ENCODE measurements around the gene KLHL17. TPM values are rescaled to one million over a fixed set of nuclear protein-coding genes. Genes with fewer than 3 reads are reported as not detected.

The KLHL17 gene
- polyA plus RNA-seq, 1 donor (not counting 4 experiments of a cell fraction or from before 2014, with no cell fraction given), result 6.5 TPM

DNA sequence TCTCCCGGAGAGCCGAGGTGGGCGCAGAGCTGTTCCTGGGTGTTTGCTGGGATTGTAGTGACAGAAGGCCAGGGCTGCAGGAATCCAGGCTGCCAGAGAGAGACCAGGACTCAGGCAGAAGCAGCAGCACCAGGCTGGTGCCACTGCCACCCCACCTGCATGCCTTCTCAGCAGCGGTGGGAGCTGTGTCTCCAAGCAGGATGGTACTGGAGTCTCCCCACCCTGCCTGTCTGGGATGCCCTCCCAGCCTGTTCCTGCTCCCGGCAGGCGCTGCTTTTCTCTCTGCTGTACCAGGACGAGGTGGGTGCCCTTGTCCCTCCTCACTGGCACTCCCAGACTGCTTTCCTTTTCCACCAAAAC lies 44.0 kb downstream of the KLHL17 start:
- dilution Hi-C loops (cut with MboI; ENCODE audit: extremely low pct_ligation_motif_present, low sequenced_read_pairs), result no loop called here
- no peaks in the 10 kb centered on the region for H4K20me1 ChIP-seq (ENCODE audit: control insufficient read depth, extremely low read depth, insufficient read depth, low read length)
- no peak overlapping the region for H3K4me3 ChIP-seq (ENCODE audit: control insufficient read depth in 2 of 3, extremely low read depth in 1 of 3, insufficient read depth in 2 of 3, low read depth in 1 of 3, low read length in 3 of 3)
- H3K27ac ChIP-seq (ENCODE audit: control insufficient read depth, insufficient read depth, low read length), result no peak overlapping the region
- no peaks in the 10 kb centered on the region for H3K36me3 ChIP-seq (ENCODE audit: control insufficient read depth in 2 of 2, extremely low read depth in 1 of 2, insufficient read depth in 2 of 2, low read length in 2 of 2)
- H3K4me1 ChIP-seq (ENCODE audit: control insufficient read depth, extremely low read depth, insufficient read depth, low read length), result peaks cover 27% of the 10 kb centered on the region
- H3K9ac ChIP-seq (ENCODE audit: control insufficient read depth, extremely low read depth, insufficient read depth, low read length), result no peak overlapping the region
- H3K79me2 ChIP-seq (ENCODE audit: control insufficient read depth, insufficient read depth, low read length), result no peaks in the 10 kb centered on the region
- DNase-seq (ENCODE audit: low read depth, low spot score), result no peak
- no peak for FAIRE-seq
- TF ChIP-seq, protein P1, sequence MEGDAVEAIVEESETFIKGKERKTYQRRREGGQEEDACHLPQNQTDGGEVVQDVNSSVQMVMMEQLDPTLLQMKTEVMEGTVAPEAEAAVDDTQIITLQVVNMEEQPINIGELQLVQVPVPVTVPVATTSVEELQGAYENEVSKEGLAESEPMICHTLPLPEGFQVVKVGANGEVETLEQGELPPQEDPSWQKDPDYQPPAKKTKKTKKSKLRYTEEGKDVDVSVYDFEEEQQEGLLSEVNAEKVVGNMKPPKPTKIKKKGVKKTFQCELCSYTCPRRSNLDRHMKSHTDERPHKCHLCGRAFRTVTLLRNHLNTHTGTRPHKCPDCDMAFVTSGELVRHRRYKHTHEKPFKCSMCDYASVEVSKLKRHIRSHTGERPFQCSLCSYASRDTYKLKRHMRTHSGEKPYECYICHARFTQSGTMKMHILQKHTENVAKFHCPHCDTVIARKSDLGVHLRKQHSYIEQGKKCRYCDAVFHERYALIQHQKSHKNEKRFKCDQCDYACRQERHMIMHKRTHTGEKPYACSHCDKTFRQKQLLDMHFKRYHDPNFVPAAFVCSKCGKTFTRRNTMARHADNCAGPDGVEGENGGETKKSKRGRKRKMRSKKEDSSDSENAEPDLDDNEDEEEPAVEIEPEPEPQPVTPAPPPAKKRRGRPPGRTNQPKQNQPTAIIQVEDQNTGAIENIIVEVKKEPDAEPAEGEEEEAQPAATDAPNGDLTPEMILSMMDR (optimal IDR thresholded peaks at IDR 0.05 in 1 of 3, IDR thresholded peaks at IDR 0.05 in 1 of 3, conservative IDR thresholded peaks at IDR 0.05 in 1 of 3; ENCODE audit: extremely low read depth in 1 of 3, insufficient read depth in 2 of 3, low read length in 3 of 3), result no peak
- no peak for TF ChIP-seq EZH2 (IDR thresholded peaks at IDR 0.05; ENCODE audit: low read length)
- H3K9me1 ChIP-seq (ENCODE audit: control insufficient read depth, extremely low read depth, insufficient read depth, low read length), result no peaks in the 10 kb centered on the region
- H3K27me3 ChIP-seq (ENCODE audit: control insufficient read depth, extremely low read depth, insufficient read depth, low read length), result peaks cover 23% of the 10 kb centered on the region
- H3K9me3 ChIP-seq (ENCODE audit: control insufficient read depth, low read depth, low read length), result no peaks in the 10 kb centered on the region
- no peak overlapping the region for H2AFZ ChIP-seq (ENCODE audit: control insufficient read depth, low read length)
- H3K4me2 ChIP-seq (ENCODE audit: control insufficient read depth, extremely low read depth, insufficient read depth, low read depth, low read length), result no peak overlapping the region

- Histone ChIP-seq H4K20me1 (ENCODE audit: control insufficient read depth, extremely low read depth, insufficient read depth, low read length) (no peaks in the 10 kb centered on the region), H3K9ac (ENCODE audit: control insufficient read depth, extremely low read depth, insufficient read depth, low read length) (no peak overlapping the region), H3K27ac (ENCODE audit: control insufficient read depth, insufficient read depth, low read length) (no peak overlapping the region), H3K27me3 (ENCODE audit: control insufficient read depth, extremely low read depth, insufficient read depth, low read length) (peaks cover 21% of the 10 kb centered on the region), H3K4me3 (ENCODE audit: control insufficient read depth in 2 of 3, extremely low read depth in 1 of 3, insufficient read depth in 2 of 3, low read depth in 1 of 3, low read length in 3 of 3) (no peak overlapping the region), H3K9me1 (ENCODE audit: control insufficient read depth, extremely low read depth, insufficient read depth, low read length) (no peaks in the 10 kb centered on the region), H3K4me2 (ENCODE audit: control insufficient read depth, extremely low read depth, insufficient read depth, low read depth, low read length) (no peak overlapping the region), H2AFZ (ENCODE audit: control insufficient read depth, low read length) (no peak overlapping the region), H3K4me1 (ENCODE audit: control insufficient read depth, extremely low read depth, insufficient read depth, low read length) (peaks cover 26% of the 10 kb centered on the region), H3K9me3 (ENCODE audit: control insufficient read depth, low read depth, low read length) (no peaks in the 10 kb centered on the region), H3K36me3 (ENCODE audit: control insufficient read depth in 2 of 2, extremely low read depth in 1 of 2, insufficient read depth in 2 of 2, low read length in 2 of 2) (no peaks in the 10 kb centered on the region), H3K79me2 (ENCODE audit: control insufficient read depth, insufficient read depth, low read length) (no peaks in the 10 kb centered on the region)
- dilution Hi-C loops (cut with MboI; ENCODE audit: extremely low pct_ligation_motif_present, low sequenced_read_pairs), result no loop called here
- DNase-seq (ENCODE audit: low read depth, low spot score), result no peak
- TF ChIP-seq, protein P1 (optimal IDR thresholded peaks at IDR 0.05 in 1 of 3, IDR thresholded peaks at IDR 0.05 in 1 of 3, conservative IDR thresholded peaks at IDR 0.05 in 1 of 3; ENCODE audit: extremely low read depth in 1 of 3, insufficient read depth in 2 of 3, low read length in 3 of 3), result no peak
- TF ChIP-seq EZH2 (IDR thresholded peaks at IDR 0.05; ENCODE audit: low read length), result no peak
- FAIRE-seq, result no peak
These were observed 44.7 kb downstream of the KLHL17 start for GRCh38 chr1:1004780-1005697.
